Bone marrow (tissue), 2 donors: ENCODE data around the gene SYNPO2L.
"Not testable (repeated sequence)": the region's sequence is repeated elsewhere in the genome, so short reads cannot be mapped to it uniquely, and the experiment has no call there.

Experiments used
- DNase-seq, 2 donors: peaks; one replicate each; lab custom pipeline; 2025; lab: John Stamatoyannopoulos, UW

Gene SYNPO2L

GRCh38 chr10:73648975-73649829 lies 6.6 kb downstream of the SYNPO2L start:
- DNase-seq = no peak

- DNase-seq = no peak
Observed at GRCh38 chr10:73647875-73648651, 7.8 kb downstream of the SYNPO2L start.

DNA sequence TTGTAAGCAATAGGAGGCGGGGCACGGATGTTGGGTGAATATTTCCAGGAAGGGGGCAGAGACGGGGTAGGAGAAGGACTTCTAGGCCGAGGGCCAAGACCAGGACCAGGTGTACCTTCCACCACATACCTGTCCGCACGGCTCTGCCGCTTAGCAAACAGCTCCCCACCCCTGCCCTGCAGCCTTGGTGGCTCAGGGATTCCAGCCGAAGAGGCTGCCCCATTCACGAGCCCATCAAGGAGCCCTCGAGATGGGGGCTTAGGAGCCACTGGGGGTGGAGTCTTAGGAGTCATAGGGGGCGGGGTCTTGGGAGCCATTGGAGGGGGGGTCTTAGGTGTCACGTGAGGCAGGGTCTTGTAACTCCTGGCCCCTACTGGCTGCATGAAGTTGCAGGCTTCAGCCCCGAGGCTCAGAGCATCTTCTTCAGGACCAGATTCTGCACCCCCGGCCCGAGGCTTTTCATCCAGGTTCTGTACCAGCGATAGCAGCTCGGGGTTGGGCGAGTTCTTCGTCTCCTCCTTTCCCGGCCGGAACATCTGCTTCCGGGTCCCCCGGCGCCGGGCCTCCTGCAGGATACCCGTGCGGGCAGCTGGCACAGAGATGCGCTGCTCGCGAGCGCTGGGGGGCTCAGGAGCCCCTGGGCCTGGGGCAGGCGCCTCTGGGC lies 8.5 kb downstream of the SYNPO2L start:
- DNase-seq = peak; percentile 10 to 34

GRCh38 chr10:73646598-73647041 lies 9.2 kb downstream of the SYNPO2L start:
- no peak for DNase-seq

DNA sequence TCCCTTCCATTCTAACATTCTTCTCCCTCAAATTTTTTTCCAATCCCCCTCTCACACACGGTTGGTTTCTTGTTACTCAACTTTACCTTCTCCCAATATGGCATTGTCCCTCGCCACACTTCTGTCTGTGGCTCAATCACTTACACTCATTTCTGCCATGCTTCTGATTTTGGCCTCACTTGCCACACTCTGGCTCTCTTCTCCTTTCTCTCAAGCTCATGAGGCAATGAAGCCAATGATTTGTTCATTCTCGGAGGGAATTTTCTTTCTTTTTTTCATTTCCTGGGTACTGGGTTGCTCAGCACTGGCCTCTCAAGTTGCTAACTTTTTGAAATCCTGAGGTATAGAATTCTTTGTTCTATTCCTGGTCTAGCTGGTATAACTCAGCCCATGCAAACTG lies 10.6 kb downstream of the SYNPO2L start:
- no peak for DNase-seq

DNA sequence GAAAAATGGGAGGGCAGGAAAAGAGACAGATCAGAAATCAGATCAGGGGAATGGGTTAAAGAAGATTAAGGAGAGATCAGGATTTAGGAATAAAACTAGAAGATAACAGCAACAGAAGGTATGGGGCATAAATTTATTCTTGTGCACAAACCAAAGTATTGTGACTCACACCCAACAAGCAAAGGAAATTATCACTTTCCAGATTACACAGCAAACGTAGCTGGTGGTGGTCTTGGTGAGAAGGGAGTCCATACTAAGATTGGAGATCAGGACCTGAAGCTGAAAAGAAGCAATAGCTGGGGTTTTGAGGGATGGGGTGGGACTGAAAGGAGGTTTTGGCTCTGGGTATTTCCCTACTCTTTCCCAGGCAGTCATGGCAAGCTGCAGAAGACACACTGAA lies 11.1 kb downstream of the SYNPO2L start:
- DNase-seq = no peak

DNA sequence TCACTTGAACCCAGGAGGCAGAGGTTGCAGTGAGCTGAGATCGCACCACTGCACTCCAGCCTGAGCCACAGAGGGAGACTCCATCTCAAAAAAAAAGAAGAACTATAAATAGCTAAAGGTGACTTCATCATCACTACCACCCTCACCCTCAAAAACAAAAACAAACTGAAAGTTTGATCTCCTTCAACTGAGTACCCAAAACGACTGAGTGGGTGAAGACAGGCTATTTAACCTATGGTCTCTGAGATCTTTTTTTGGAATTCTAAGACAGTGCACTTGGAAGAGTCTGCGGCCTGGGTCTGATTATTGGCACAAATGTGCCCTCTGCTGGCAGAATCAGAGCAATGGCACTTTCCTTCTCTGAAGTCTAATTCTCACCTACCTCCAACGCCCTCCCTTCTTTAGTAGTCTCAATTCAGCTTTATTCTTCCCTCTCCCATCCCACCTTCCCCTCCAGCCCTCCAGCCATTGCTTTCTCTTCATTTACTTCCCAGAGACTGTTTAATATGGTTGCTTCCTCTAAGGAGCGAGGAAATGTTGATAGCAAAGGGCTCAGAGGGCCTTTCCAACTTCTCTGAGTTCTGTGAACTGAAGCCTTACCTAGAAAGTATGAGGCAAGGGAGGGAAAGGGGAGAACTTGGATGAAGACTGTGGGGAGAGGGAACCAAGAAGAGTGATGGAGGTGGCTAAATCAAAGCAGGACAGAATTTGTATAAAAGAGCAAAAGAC lies 11.7 kb downstream of the SYNPO2L start:
- peak in 1 of 2 donors; percentile 70 for DNase-seq

GRCh38 chr10:73643362-73643761 lies 12.5 kb downstream of the SYNPO2L start:
- DNase-seq = no peak

- peak in 1 of 2 donors; percentile 51 for DNase-seq
Observed at GRCh38 chr10:73641328-73642060, 14.3 kb downstream of the SYNPO2L start, which contains the start of gene MYOZ1. MYOZ1 (minus strand) TSS chr10:73641474; CDS start chr10:73640017, 1,457 bp downstream.

- no peak for DNase-seq
Observed at GRCh38 chr10:73639286-73639685, 16.5 kb downstream of the SYNPO2L start.

GRCh38 chr10:73635781-73636180 lies 20.0 kb downstream of the SYNPO2L start:
- DNase-seq = no peak

DNA sequence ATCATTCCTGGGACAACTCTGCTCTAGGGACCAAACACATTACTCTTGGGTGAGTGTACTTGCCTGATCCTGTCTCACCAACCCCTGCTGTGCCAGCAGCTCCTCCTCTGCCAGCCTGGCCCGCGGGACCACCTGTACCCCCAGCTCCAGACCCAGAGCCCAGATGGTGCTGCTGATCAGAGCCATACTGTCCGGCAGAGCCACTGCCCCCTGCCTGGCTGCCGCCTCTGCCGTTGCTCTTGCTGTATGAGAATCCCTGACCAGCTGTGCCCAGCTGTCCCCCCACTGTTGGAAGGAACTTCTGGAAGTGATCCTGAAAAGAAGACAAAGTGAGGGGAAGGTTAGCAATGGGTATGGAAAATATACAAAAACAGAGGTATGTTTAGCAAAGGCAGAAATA lies 21.4 kb downstream of the SYNPO2L start:
- no peak for DNase-seq

DNA sequence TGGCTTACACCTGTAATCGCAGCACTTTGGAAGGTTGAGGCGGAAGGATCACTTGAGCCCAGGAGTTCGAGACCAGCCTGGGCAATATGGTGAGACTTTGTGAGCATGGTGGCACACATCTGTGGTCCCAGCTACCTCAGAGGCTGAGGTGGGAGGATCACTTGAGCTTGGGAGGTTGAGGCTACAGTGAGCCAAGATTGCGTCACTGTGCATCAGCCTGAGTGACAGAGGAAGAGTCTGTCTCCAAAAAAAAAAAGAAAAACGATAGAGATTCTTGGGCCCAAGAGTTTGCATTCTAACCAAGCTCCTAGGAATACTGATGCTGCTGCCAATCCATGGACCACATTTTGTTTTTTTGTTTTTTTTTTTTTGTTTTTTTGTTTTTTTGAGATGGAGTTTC lies 26.7 kb downstream of the SYNPO2L start:
- DNase-seq = no peak

- no peak for DNase-seq
Observed at GRCh38 chr10:73628405-73628804, 27.4 kb downstream of the SYNPO2L start.

DNA sequence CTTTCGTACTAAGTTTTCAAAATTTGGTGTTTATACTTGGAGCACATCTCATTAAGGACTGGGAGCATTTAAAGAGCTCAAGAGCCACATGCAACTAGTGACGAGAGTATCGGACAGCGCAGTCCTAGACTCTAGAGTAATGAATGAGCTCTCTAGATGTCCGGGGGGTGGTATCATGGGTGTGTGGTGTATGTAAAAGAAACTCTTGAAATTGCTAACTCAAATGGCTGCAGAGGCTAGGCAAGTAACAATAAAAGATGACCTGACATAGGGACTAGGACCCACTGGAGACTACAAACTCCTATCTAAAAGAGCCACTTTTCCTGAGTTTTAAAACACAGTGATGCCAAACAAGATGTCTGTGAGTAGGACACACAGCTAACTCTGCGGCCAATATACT lies 28.5 kb downstream of the SYNPO2L start:
- DNase-seq = no peak

- DNase-seq = peak; percentile 78 to 96
Observed at GRCh38 chr10:73625884-73626752, 29.7 kb downstream of the SYNPO2L start.

DNA sequence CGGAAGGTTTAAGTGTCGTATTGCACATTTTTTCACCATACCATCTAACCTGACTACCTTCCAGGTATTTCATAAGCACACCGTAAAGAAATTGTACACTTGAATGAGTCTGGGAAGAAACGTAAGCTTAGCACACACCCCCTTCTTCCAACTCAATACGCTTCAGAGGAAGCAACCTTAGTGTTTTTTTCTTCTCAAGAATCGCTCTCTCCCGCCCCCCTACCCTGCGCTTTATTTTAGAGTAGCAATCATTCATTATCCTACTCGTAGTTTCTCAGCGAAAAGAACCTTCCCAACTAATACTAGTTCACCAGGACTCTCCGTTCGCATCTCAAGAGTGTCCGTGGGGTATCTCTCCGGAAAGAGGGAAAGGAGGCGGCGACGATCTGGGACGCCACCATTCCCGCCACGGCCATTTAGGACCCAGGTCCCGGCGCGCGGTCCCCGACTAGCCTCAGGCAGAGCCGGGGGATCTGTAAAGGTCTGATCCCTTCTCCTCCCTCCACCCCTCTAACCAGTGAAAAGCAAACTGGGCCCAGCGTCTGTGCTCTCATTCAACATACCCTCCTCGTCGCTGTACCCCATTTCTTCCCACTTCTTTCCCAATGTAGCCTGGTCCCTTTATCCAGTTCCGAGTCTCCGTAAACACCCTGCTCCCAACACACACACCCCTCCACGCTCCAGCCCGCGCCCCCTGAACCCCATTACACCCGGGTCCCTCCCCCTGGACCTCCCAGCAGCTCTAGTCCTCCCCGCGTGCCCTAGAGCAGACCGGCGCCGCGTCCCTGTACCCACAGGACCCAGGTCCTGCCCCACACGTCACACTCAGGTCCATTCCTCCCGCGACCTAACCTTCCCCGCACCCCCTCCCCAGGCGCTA lies 30.6 kb downstream of the SYNPO2L start:
- peak in 1 of 2 donors; percentile 9 for DNase-seq

GRCh38 chr10:73623056-73623455 lies 32.8 kb downstream of the SYNPO2L start:
- DNase-seq = no peak

DNA sequence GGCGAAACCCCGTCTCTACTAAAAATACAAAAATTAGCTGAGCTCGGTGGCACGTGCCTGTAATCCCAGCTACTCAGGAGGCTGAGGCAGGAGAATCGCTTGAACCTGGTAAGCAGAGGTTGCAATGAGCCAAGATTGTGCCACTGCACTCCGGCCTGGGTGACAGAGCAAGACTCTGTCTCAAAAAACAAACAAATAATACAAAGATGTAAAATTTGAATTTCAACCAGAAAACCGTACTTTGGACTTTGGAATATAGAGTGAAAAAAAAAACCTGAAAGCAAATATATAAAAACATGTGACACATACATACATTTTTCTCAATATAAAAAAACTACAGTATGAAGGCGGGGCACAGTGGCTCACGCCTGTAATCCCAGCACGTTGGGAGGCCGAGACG lies 34.9 kb downstream of the SYNPO2L start:
- DNase-seq = not testable (repeated sequence)
